HepG2 (cell line): ENCODE measurements around the gene MN1. TPM values are rescaled to one million over a fixed set of nuclear protein-coding genes. Genes with fewer than 3 reads are reported as not detected.

Experiments
- ATAC-seq: fragments of 200-7000 bp; cut with Tn5 transposase; 3 replicates; pipeline ENCODE4 v1.9.1; 2020; ENCODE audit warnings: mild to moderate bottlenecking, moderate library complexity
- BruUV-seq: library from RNA; stranded (reverse); fragments of 400-500 nt; replicated peaks from 2 replicates; lab custom pipeline; 2021; lab: Mats Ljungman, UMichigan
- CTCF ChIA-PET: fragments of 300-600 bp; formaldehyde crosslinking; extraction: SDS; loops from one replicate; lab custom pipeline; 2021; ENCODE audit warnings: low total read pairs, inconsistent platforms, low intra/inter-chr PET ratio; lab: Yijun Ruan, JAX
- POLR2A ChIA-PET: fragments of 350-600 bp; sonication (Branson Sonifier 250); formaldehyde crosslinking; loops from one replicate; lab custom pipeline; 2020; ENCODE audit warnings: antibody characterized with exemption, inconsistent platforms; lab: Yijun Ruan, JAX
- DNase-seq: peaks from one replicate; pipeline ENCODE4 v3.0.0-alpha.2; 2015; ENCODE audit warnings: low spot score
- FAIRE-seq: peaks from 3 replicates; lab custom pipeline; 2011; peaks lifted over from hg19 to GRCh38; lab: Jason Lieb, UNC
- H2AFZ ChIP-seq: one replicate; pipeline ENCODE4 v1.6.1; 2011; ENCODE audit warnings: low read length, inconsistent platforms
- H3K27ac ChIP-seq: fragments of 300-600 bp; 3 replicates; pipeline ENCODE4 v1.8.0; 2011; ENCODE audit warnings: mixed run types, mild to moderate bottlenecking, mixed read lengths, low read length, inconsistent platforms; ENCODE audit not compliant: insufficient read depth; ENCODE audit errors: extremely low read length
- H3K27me3 ChIP-seq, 2 experiments: fragments of 200-600 bp in 1 of 2; 2 replicates in 1 of 2; 3 replicates in 1 of 2; pipeline versions ENCODE4 v1.6.0 to v1.8.0; 2011; ENCODE audit warnings: low read length in 2 of 2, mild to moderate bottlenecking in 2 of 2, moderate library complexity in 2 of 2, inconsistent platforms in 1 of 2; ENCODE audit not compliant: insufficient read depth in 2 of 2, control insufficient read depth in 1 of 2
- H3K36me3 ChIP-seq, 2 experiments: fragments of 200-600 bp in 1 of 2; replicated peaks in 1 of 2; 2 replicates in 1 of 2; 3 replicates in 1 of 2; pipeline versions ENCODE4 v1.5.1 to v1.8.0; 2011; ENCODE audit warnings: low read length in 2 of 2, inconsistent platforms in 1 of 2; ENCODE audit not compliant: insufficient read depth in 2 of 2, control insufficient read depth in 1 of 2
- H3K4me1 ChIP-seq: 2 replicates; pipeline ENCODE4 v1.5.1; 2012; ENCODE audit warnings: low read length, inconsistent platforms; ENCODE audit not compliant: insufficient read depth
- H3K4me2 ChIP-seq: 2 replicates; pipeline ENCODE4 v1.6.0; 2011; ENCODE audit warnings: low read depth, low read length, inconsistent platforms
- H3K4me3 ChIP-seq, 3 experiments: fragments of 200-600 bp in 1 of 3; sonication (generic), shearing (Covaris generic) in 1 of 3; replicated peaks in 1 of 3; 2 replicates each; pipeline ENCODE4 v1.5.1; 2011 to 2016; ENCODE audit warnings: low read length in 3 of 3, inconsistent platforms in 2 of 3, low read depth in 2 of 3, mild to moderate bottlenecking in 2 of 3, control low read depth in 1 of 3, mixed read lengths in 1 of 3; ENCODE audit not compliant: insufficient read depth in 1 of 3
- H3K79me2 ChIP-seq: one replicate; pipeline ENCODE4 v1.6.1; 2011; ENCODE audit warnings: low read length, inconsistent platforms; ENCODE audit not compliant: insufficient read depth
- H3K9ac ChIP-seq: 2 replicates; pipeline ENCODE4 v1.6.0; 2011; ENCODE audit warnings: mild to moderate bottlenecking, low read depth, low read length, inconsistent platforms; ENCODE audit not compliant: insufficient read depth
- H3K9me3 ChIP-seq: 2 replicates; pipeline ENCODE4 v1.5.1; 2012; ENCODE audit warnings: mild to moderate bottlenecking, low read length
- H4K20me1 ChIP-seq: 2 replicates; pipeline ENCODE4 v1.6.0; 2011; ENCODE audit warnings: inconsistent platforms, mild to moderate bottlenecking, low read length, moderate library complexity; ENCODE audit not compliant: insufficient read depth
- PHF20 ChIP-seq: sonication (generic); formaldehyde crosslinking; IDR thresholded peaks from 2 replicates; pipeline ENCODE4 v1.5.0; 2020; ENCODE audit warnings: mild to moderate bottlenecking, missing genetic modification reagents
- ZSCAN22 ChIP-seq: sonication (generic); formaldehyde crosslinking; IDR thresholded peaks from 2 replicates; pipeline ENCODE4 v1.4.0; 2020; ENCODE audit warnings: mild to moderate bottlenecking, missing genetic modification reagents
- WGBS: methylation state at CpG from one replicate; pipeline ENCODE4 v1.1.6; 2017; ENCODE audit warnings: low lambda C conversion rate; 5-methylcytosine and 5-hydroxymethylcytosine counted together
- in situ Hi-C: cut with HindIII; loops from 2 replicates; pipeline ENCODE4 v1.10.0; 2017; ENCODE audit warnings: low pct_unique_long_range_greater_than_20kb; ENCODE audit not compliant: extremely low pct_ligation_motif_present
- intact Hi-C: fragments of 100-400 bp; cut with micrococcal nuclease; formaldehyde crosslinking; loops from one replicate; pipeline ENCODE4 v1.10.0; 2022; ENCODE audit not compliant: unreplicated experiment
- polyA plus RNA-seq, 8 experiments: library from polyadenylated mRNA; depleted of rRNA in 3 of 8; stranded (reverse) in 7 of 8; unstranded in 1 of 8; fragments of >200 nt; fragmentation: Illumina TruSeq in 4 of 8; extraction: Trizol in 4 of 8; gene quantifications; 2 replicates each; pipeline versions ENCODE4 v1.2.1 to v1.2.3, GENCODE V29; 2011 to 2016; ENCODE audit warnings: low read depth in 4 of 8, missing spikeins in 1 of 8, mixed read lengths in 1 of 8; ENCODE audit not compliant: insufficient read depth in 1 of 8
- total RNA-seq, 5 experiments: library from RNA; depleted of rRNA; stranded (reverse); fragments of >200 nt; fragmentation: Illumina TruSeq; extraction: Trizol; gene quantifications; 2 replicates each; pipeline ENCODE4 v1.2.3, GENCODE V29; 2016; ENCODE audit warnings: low read depth in 1 of 5

Gene MN1
- total and polyA plus RNA-seq, 2 of the 13 experiments (the other 11 are each of a cell fraction or from before 2014, with no cell fraction given): 0.01 TPM; not detected in 1

GRCh38 chr22:27797520-27798391, 3.8 kb downstream of the MN1 start:
- ChIA-PET CTCF (no interaction called here), POLR2A (no interaction called here)
- Histone ChIP-seq H3K27me3 (peaks cover 7 to 49% of the 10 kb centered on the region in 2 experiments; a peak in 4 of 5 replicates), H4K20me1 (no peaks in the 10 kb centered on the region), H3K9ac (no peak overlapping the region), H3K79me2 (no peaks in the 10 kb centered on the region), H3K27ac (no peak overlapping the region), H2AFZ (no peak overlapping the region), H3K4me1 (no peaks in the 10 kb centered on the region), H3K4me2 (no peak overlapping the region), H3K4me3 (no peak overlapping the region), H3K36me3 (no peaks in the 10 kb centered on the region), H3K9me3 (no peaks in the 10 kb centered on the region)
- ATAC-seq: no peak
- intact Hi-C loops (no loop called here), in situ Hi-C loops (no loop called here)
- TF ChIP-seq ZSCAN22 (CRISPR knock-in tag): no peak
- 7% methylated on average over 3 of the region's 86 CpGs for WGBS
- FAIRE-seq: no peak
- no peak for DNase-seq
- no TSS peak for BruUV-seq

DNA sequence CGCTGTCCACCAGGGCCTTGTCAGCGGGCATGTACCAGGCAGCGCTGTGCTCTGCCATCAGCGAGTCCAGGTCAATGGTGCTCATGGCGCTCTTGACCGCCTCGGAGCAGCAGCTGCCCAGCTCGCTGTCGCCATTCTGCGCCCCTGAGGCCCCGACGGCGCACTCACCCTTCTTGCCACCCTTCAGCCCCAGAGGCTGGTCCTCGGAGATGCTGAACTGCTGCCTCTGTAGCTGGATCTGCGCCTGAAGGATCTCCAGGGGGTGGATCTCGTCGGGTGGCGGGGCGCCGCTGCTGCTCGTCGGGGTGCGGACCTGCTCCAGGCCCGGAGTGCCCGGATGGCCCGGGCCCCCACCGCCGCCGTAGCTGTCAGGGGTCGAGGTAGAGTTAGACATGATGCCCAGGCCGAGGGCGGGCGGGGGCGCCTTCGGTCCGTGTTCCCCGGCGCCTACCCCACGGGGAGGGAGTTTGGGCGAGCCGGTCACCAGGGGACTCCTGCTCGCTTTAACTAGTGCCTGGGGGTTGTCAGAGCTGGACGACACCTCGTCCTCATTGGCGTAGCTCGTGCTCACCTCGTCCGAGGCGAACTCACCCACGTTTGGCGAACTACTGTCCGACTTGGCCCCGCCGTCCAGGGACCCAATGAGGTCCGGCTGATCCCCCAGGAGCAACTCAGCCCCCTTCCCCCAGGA, 4.6 kb downstream of the MN1 start:
- ChIA-PET POLR2A (no interaction called here), CTCF (no interaction called here)
- BruUV-seq: no TSS peak
- Histone ChIP-seq H3K27ac (no peak overlapping the region), H3K4me2 (no peak overlapping the region), H3K4me3 (no peak overlapping the region), H3K9ac (no peak overlapping the region), H4K20me1 (no peaks in the 10 kb centered on the region), H3K27me3 (peaks cover 7 to 46% of the 10 kb centered on the region in 2 experiments; a peak in 4 of 5 replicates), H3K79me2 (no peaks in the 10 kb centered on the region), H3K9me3 (no peaks in the 10 kb centered on the region), H2AFZ (no peak overlapping the region), H3K36me3 (no peaks in the 10 kb centered on the region), H3K4me1 (no peaks in the 10 kb centered on the region)
- in situ Hi-C loops: no loop called here
- no peak for DNase-seq
- no peak for ATAC-seq
- no peak for TF ChIP-seq PHF20 (CRISPR knock-in tag)
- no CpG with 5 or more reads among the region's 55 CpGs for WGBS
- FAIRE-seq: no peak
- intact Hi-C loops: no loop called here
